Sigmoid colon (tissue), 4 donors: ENCODE measurements around the gene FBXL16.

Source experiments
- EP300 ChIP-seq, 4 donors: sonication (generic); formaldehyde crosslinking; IDR thresholded peaks; one replicate each; pipeline ENCODE4 v1.6.1; 2017; ENCODE audit warnings: antibody characterized with exemption in 4 of 4
- TF ChIP-seq, protein P1 (sequence below), 4 experiments: fragments of 450-650 bp in 3 of 4; fragments of 200-600 bp in 1 of 4; IDR thresholded peaks; one replicate each; pipeline ENCODE4 v1.5.1; 2016 to 2019; ENCODE audit warnings: antibody characterized with exemption in 4 of 4, mild to moderate bottlenecking in 3 of 4, moderate library complexity in 2 of 4

DNA sequence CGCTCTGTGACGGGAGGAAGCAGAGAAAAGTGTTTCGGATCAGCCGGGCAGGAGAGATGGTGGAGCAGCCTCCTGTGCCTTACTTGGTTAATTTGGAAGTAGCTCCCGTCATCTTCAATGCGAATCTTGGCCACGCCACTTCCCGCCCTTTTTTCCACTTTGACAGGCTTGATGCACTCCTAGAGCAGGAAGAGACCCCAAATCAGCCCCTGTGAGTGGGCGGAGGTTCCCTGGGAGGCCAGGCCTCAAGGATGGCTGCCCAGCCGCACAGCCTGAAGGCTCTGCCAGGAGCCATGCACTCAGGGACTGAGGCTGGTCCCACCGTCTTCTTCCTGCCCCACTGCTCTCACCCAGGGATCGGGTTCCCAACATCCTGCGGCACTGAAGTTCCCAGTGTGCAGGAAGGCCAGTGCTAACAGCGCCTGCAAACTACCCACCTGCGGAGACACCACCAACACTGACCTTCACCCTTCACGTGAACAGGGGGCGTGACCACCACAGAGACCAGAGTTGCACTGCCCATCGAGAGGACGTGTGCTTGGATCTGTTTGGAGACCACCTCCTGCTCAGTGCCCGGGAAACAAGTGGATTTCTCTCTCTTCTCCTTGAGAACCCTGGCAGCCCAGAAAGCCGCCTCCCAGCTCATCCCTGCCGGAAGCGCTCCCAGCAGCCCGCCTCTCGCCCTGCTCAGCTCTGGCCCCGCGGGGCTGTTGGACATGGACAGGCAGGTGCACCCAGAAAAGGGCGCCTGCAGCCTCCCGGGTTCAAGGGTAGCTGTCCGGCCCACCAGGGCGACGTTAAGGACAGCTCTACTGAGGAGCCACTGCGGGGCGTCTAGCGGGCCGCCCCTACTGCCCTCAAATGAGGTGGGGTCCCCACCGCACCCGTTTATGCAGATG is 34.2 kb upstream of the FBXL16 start:
- TF ChIP-seq EP300 (IDR thresholded peaks at IDR 0.05): no peak
- TF ChIP-seq, protein P1, sequence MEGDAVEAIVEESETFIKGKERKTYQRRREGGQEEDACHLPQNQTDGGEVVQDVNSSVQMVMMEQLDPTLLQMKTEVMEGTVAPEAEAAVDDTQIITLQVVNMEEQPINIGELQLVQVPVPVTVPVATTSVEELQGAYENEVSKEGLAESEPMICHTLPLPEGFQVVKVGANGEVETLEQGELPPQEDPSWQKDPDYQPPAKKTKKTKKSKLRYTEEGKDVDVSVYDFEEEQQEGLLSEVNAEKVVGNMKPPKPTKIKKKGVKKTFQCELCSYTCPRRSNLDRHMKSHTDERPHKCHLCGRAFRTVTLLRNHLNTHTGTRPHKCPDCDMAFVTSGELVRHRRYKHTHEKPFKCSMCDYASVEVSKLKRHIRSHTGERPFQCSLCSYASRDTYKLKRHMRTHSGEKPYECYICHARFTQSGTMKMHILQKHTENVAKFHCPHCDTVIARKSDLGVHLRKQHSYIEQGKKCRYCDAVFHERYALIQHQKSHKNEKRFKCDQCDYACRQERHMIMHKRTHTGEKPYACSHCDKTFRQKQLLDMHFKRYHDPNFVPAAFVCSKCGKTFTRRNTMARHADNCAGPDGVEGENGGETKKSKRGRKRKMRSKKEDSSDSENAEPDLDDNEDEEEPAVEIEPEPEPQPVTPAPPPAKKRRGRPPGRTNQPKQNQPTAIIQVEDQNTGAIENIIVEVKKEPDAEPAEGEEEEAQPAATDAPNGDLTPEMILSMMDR (IDR thresholded peaks at IDR 0.05): no peak
